WTC11 (cell line): ENCODE results near the gene MYO18B.

Experiments used
- ARID4B ChIP-seq: sonication (generic); formaldehyde crosslinking; IDR thresholded peaks from 2 replicates; pipeline ENCODE4 v1.8.0; 2023; ENCODE audit warnings: missing genetic modification reagents, mild to moderate bottlenecking, borderline replicate concordance
- ATF6 ChIP-seq: sonication (generic); formaldehyde crosslinking; IDR thresholded peaks from 2 replicates; pipeline ENCODE4 v1.8.1; 2023; ENCODE audit warnings: mild to moderate bottlenecking, missing genetic modification reagents
- CBFB ChIP-seq: sonication (generic); formaldehyde crosslinking; IDR thresholded peaks from 2 replicates; pipeline ENCODE4 v1.8.1; 2022; ENCODE audit warnings: mild to moderate bottlenecking, low read depth, missing genetic modification reagents
- CTCF ChIP-seq: fragments of 200-600 bp; IDR thresholded peaks from 2 replicates; pipeline ENCODE4 v1.8.0; 2022; ENCODE audit warnings: antibody characterized with exemption
- IRF2 ChIP-seq: sonication (generic); formaldehyde crosslinking; IDR thresholded peaks from 2 replicates; pipeline ENCODE4 v1.8.0; 2022; ENCODE audit warnings: low read depth, missing genetic modification reagents, borderline replicate concordance
- KAT7 ChIP-seq: sonication (generic); formaldehyde crosslinking; IDR thresholded peaks from 2 replicates; pipeline ENCODE4 v1.8.1; 2023; ENCODE audit warnings: missing genetic modification reagents, mild to moderate bottlenecking, borderline replicate concordance
- NFYB ChIP-seq: sonication (generic); formaldehyde crosslinking; conservative IDR thresholded peaks from 2 replicates; pipeline ENCODE4 v1.8.0; 2022; ENCODE audit warnings: low read depth, missing genetic modification reagents
- ZNF281 ChIP-seq: sonication (generic); formaldehyde crosslinking; IDR thresholded peaks from 2 replicates; pipeline ENCODE4 v1.8.0; 2023; ENCODE audit warnings: mild to moderate bottlenecking, missing genetic modification reagents
- ZNF416 ChIP-seq: fragments of 250-450 bp; sonication (Bioruptor Pico); IDR thresholded peaks from 2 replicates; pipeline ENCODE4 v1.9.0; 2021; ENCODE audit warnings: mild to moderate bottlenecking, inconsistent platforms
- ZNF425 ChIP-seq: fragments of 250-450 bp; sonication (Bioruptor Pico); conservative IDR thresholded peaks from 2 replicates; pipeline ENCODE4 v1.9.0; 2021; ENCODE audit warnings: mild to moderate bottlenecking
- ZNF532 ChIP-seq: fragments of 250-450 bp; sonication (Bioruptor Pico); IDR thresholded peaks from 2 replicates; pipeline ENCODE4 v1.9.0; 2021; ENCODE audit warnings: mild to moderate bottlenecking, borderline replicate concordance

GRCh38 chr22:25876871-25877270, 134.9 kb downstream of the MYO18B start:
- TF ChIP-seq ZNF281 (CRISPR knock-in tag) (no peak), ARID4B (CRISPR knock-in tag) (no peak), CTCF (no peak), ZNF532 (CRISPR knock-in tag) (no peak), IRF2 (CRISPR knock-in tag) (no peak), CBFB (no peak), ATF6 (CRISPR knock-in tag) (no peak), KAT7 (CRISPR knock-in tag) (no peak), ZNF425 (CRISPR knock-in tag) (no peak), NFYB (CRISPR knock-in tag) (no peak), ZNF416 (no peak)
